ENCODE data around the gene AFG1L. TPM values are rescaled to one million over a fixed set of nuclear protein-coding genes. Genes with fewer than 3 reads are reported as not detected.

Gene AFG1L
- total and polyA plus RNA-seq, 2 experiments from 2014 or later, result 4.1 to 8.7 TPM

DNA sequence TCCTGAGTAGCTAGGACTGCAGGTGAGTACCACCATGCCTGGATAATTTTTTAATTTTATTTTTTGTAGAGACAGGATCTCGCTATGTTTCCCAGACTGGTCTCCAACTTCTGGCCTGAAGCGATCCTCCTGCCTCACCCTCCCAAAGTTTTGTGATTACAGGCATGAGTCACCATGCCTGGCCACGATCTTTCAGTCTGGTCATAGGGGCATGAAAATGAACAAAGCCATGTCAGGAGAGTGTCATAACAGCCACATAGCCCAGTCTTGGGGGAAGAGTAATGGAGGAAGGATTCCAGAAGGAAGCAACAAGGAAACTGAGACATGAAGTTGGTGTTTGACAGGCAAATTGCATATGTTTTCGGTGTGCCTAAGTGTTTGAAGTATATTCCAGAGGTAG lies 17.0 kb upstream of the AFG1L start:
- no peaks in the 10 kb centered on the region for H3K27me3 Mint-ChIP-seq (ENCODE audit: insufficient read depth, low read depth, poor library complexity)
- TF ChIP-seq ETS1 (IDR thresholded peaks at IDR 0.05) (no peak), REST (IDR thresholded peaks at IDR 0.05; ENCODE audit: unreplicated experiment) (no peak), EZH2 (IDR thresholded peaks at IDR 0.05; ENCODE audit: low read depth, unreplicated experiment) (no peak), CREB1 (CRISPR knock-in tag; IDR thresholded peaks at IDR 0.05; ENCODE audit: low read depth) (no peak), STAT1 (IDR thresholded peaks at IDR 0.05; ENCODE audit: unreplicated experiment) (no peak), ZNF114 (CRISPR knock-in tag; IDR thresholded peaks at IDR 0.05) (no peak), EZH2phosphoT487 (IDR thresholded peaks at IDR 0.05; ENCODE audit: unreplicated experiment) (no peak), NANOG (IDR thresholded peaks at IDR 0.05; ENCODE audit: borderline replicate concordance) (no peak), POLR2AphosphoS5 (IDR thresholded peaks at IDR 0.05; ENCODE audit: low read depth) (no peak), ZNF331 (CRISPR knock-in tag; IDR thresholded peaks at IDR 0.05; ENCODE audit: low read depth) (no peak), JUNB (IDR thresholded peaks at IDR 0.05; ENCODE audit: unreplicated experiment) (no peak)
- TF ChIP-seq, protein P1, sequence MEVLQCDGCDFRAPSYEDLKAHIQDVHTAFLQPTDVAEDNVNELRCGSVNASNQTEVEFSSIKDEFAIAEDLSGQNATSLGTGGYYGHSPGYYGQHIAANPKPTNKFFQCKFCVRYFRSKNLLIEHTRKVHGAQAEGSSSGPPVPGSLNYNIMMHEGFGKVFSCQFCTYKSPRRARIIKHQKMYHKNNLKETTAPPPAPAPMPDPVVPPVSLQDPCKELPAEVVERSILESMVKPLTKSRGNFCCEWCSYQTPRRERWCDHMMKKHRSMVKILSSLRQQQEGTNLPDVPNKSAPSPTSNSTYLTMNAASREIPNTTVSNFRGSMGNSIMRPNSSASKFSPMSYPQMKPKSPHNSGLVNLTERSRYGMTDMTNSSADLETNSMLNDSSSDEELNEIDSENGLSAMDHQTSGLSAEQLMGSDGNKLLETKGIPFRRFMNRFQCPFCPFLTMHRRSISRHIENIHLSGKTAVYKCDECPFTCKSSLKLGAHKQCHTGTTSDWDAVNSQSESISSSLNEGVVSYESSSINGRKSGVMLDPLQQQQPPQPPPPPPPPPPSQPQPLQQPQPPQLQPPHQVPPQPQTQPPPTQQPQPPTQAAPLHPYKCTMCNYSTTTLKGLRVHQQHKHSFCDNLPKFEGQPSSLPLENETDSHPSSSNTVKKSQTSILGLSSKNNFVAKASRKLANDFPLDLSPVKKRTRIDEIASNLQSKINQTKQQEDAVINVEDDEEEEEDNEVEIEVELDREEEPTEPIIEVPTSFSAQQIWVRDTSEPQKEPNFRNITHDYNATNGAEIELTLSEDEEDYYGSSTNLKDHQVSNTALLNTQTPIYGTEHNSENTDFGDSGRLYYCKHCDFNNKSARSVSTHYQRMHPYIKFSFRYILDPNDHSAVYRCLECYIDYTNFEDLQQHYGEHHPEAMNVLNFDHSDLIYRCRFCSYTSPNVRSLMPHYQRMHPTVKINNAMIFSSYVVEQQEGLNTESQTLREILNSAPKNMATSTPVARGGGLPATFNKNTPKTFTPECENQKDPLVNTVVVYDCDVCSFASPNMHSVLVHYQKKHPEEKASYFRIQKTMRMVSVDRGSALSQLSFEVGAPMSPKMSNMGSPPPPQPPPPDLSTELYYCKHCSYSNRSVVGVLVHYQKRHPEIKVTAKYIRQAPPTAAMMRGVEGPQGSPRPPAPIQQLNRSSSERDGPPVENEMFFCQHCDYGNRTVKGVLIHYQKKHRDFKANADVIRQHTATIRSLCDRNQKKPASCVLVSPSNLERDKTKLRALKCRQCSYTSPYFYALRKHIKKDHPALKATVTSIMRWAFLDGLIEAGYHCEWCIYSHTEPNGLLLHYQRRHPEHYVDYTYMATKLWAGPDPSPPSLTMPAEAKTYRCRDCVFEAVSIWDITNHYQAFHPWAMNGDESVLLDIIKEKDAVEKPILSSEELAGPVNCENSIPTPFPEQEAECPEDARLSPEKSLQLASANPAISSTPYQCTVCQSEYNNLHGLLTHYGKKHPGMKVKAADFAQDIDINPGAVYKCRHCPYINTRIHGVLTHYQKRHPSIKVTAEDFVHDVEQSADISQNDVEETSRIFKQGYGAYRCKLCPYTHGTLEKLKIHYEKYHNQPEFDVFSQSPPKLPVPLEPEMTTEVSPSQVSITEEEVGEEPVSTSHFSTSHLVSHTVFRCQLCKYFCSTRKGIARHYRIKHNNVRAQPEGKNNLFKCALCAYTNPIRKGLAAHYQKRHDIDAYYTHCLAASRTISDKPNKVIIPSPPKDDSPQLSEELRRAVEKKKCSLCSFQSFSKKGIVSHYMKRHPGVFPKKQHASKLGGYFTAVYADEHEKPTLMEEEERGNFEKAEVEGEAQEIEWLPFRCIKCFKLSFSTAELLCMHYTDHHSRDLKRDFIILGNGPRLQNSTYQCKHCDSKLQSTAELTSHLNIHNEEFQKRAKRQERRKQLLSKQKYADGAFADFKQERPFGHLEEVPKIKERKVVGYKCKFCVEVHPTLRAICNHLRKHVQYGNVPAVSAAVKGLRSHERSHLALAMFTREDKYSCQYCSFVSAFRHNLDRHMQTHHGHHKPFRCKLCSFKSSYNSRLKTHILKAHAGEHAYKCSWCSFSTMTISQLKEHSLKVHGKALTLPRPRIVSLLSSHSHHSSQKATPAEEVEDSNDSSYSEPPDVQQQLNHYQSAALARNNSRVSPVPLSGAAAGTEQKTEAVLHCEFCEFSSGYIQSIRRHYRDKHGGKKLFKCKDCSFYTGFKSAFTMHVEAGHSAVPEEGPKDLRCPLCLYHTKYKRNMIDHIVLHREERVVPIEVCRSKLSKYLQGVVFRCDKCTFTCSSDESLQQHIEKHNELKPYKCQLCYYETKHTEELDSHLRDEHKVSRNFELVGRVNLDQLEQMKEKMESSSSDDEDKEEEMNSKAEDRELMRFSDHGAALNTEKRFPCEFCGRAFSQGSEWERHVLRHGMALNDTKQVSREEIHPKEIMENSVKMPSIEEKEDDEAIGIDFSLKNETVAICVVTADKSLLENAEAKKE (CRISPR knock-in tag; IDR thresholded peaks at IDR 0.05), result no peak
- TF ChIP-seq, protein P2, sequence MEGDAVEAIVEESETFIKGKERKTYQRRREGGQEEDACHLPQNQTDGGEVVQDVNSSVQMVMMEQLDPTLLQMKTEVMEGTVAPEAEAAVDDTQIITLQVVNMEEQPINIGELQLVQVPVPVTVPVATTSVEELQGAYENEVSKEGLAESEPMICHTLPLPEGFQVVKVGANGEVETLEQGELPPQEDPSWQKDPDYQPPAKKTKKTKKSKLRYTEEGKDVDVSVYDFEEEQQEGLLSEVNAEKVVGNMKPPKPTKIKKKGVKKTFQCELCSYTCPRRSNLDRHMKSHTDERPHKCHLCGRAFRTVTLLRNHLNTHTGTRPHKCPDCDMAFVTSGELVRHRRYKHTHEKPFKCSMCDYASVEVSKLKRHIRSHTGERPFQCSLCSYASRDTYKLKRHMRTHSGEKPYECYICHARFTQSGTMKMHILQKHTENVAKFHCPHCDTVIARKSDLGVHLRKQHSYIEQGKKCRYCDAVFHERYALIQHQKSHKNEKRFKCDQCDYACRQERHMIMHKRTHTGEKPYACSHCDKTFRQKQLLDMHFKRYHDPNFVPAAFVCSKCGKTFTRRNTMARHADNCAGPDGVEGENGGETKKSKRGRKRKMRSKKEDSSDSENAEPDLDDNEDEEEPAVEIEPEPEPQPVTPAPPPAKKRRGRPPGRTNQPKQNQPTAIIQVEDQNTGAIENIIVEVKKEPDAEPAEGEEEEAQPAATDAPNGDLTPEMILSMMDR (conservative IDR thresholded peaks at IDR 0.05; ENCODE audit: low read depth in 2 of 2), result no peak
- H3K4me3 Mint-ChIP-seq, result no peak overlapping the region
- H3K27me3 ChIP-seq (ENCODE audit: insufficient read depth), result no peaks in the 10 kb centered on the region
- peaks cover 12% of the 10 kb centered on the region; the same call in 2 of the 3 replicates for H3K4me1 Mint-ChIP-seq
- ATAC-seq, result no peak
- no peaks in the 10 kb centered on the region for H4K20me1 ChIP-seq (replicated peaks; ENCODE audit: insufficient read depth)
- no peaks in the 10 kb centered on the region for H3K9me3 Mint-ChIP-seq
- no peak overlapping the region for H2AFZ ChIP-seq
- H3K36me3 ChIP-seq (ENCODE audit: insufficient read depth), result no peaks in the 10 kb centered on the region
- no peaks in the 10 kb centered on the region for H3K36me3 Mint-ChIP-seq (ENCODE audit: low read depth)
- H3K9me2 ChIP-seq (ENCODE audit: insufficient read depth), result no peaks in the 10 kb centered on the region
- no peak overlapping the region for H3K27ac Mint-ChIP-seq
- DNase-seq (ENCODE audit: low spot score), result no peak
- H3K4me3 ChIP-seq, result no peak overlapping the region
- no peak overlapping the region for H3K27ac ChIP-seq (ENCODE audit: low read depth)
- no peak overlapping the region for H3K4me2 ChIP-seq
- peaks cover 17% of the 10 kb centered on the region for H3K4me1 ChIP-seq (ENCODE audit: insufficient read depth)
- no peaks in the 10 kb centered on the region for H3F3A ChIP-seq (replicated peaks; ENCODE audit: low read depth)
- no peaks in the 10 kb centered on the region for H3K79me2 ChIP-seq (replicated peaks; ENCODE audit: insufficient read depth)

All from GM23338 (cell line).